ENCODE measurements around the gene PTPRD.

The PTPRD gene

DNA sequence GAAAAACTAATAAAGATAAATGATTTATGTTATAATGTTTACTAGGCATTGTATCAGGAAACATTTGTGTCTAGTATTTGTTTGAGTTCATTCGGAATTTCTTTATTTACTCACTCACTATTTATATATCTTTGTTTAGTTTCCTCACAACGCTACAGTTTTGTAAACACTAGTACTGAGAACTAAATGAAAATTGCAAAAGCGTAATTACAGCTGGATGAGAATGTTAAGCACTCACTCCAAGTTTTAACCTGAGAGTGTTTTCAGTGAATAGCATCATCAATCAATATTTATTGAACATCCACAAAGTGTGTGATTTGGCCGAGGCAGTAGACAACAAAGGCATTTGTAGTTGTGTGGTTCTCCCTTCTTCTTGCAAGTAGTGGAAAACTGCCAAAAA lies 1843.6 kb downstream of the PTPRD start:
- no peak for DNase-seq (ENCODE audit: low read depth)

DNA sequence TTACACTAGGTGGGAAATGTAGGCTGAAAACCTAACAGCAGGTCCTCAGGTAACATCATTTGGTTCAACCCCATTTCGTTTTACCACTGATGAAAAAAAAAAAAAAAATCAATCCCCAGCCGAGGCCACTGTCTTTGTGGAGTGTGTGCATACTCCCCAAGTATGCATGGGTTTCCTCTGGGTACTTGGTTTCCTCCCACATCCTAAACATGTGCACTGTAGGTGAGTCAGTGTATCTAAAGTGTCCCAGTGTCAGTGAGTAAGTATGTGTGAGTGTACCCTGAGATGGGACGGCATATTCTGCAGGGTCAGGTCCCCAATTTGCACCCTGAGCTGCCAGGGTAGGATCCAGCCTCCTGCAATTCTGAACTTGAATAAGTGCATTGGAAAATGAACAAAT lies 1846.7 kb downstream of the PTPRD start:
- DNase-seq (ENCODE audit: low read depth): no peak

DNA sequence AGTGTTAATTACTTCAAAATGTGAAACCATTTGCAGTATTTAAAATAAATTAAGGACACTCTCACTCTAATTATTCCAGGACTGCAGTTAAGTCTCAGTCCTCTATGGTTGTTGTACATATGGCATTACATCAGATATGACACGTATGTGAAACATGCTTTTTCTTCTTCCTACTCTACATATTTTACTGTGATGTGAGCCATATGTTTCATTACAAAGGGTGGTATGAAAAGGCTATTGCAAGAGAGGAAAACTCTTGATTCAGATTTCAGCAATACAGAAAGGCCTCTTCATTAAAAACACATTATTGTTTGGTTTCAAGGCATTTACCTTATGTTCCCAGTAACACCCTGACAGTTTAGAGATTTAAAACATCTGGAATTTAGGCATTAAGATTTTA lies 1848.8 kb downstream of the PTPRD start:
- DNase-seq (ENCODE audit: low read depth): no peak

DNA sequence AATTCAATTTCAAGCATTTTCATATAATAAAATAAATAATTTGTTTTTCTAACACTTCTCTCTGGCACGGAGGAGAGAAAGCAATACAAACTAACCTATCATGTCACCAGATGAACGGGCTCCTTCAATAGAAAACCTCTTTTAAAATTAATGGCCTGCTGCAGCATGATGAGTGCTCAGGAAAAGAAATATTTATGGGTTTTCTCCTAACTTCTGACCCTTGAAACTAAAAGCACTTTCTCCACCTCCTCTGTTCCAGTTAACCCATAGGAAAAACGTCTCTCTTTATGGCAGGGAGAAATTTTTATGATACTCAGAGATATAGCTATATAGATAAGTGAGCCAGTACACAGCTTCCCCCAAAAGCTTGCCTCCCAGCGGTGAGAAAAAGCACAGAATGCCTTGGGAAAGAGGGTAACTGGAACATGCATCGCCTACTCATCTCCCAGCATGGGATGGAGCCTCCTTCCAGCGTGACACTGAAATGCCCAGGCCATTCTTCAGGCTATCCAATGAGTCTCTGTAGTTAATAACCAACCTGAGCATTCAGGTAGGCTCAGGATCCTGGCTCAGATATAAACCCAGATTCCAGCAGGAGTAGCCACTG lies 1850.2 kb downstream of the PTPRD start:
- DNase-seq (ENCODE audit: low read depth): no peak

DNA sequence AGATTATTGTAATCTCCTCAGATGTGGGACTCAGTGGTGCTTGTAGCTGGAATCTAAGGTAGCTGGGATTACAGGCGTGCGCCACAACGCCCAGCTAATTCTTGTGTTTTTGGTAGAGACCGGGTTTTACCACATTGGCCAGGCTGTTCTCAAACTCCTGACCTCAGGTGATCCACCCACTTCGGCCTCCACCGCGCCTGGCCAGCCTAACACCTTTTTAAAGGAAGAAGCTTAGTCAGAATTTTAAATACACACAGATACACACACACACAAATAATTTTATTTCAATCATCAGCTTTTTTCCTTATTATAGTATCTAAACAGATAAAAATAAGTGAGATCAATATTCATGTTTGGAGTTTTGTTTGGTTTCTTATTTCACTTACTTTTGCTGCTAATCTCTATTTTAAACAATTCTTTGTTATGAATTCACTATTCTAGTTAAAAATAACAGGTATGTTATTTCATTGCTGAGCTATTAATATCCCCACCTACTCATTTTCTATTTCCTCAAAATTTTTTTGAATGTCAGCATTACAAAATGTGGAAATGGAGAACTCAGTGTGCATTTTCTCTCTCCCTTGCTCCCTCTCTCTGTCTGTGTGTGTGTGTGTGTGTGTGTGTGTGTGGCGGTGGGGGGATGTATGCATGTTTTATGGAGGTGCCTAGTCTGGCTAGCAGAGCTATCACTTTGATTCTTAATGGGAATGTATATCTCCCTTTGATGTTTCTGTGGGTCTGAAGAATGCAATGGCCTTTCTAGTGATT lies 1852.6 kb downstream of the PTPRD start:
- DNase-seq (ENCODE audit: low read depth): no peak

DNA sequence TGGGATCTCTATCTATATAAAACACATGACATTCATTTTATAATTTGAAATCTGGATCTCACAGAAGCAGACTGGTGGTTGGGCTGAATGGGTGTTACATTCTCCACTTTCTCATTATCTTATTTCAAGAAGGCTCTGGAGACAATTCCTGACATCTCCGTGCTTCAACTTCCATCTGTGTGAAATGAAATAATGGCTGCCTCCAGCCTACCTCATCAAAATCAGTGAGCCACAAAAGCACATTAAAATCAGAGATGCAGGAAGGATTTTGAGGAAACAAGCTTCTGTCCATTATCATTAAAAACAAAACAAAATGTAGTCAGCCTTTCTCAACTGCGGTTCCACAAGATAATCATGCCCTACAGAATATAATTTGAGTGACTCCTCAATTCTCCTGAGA lies 1854.9 kb downstream of the PTPRD start:
- no peak for DNase-seq (ENCODE audit: low read depth)

DNA sequence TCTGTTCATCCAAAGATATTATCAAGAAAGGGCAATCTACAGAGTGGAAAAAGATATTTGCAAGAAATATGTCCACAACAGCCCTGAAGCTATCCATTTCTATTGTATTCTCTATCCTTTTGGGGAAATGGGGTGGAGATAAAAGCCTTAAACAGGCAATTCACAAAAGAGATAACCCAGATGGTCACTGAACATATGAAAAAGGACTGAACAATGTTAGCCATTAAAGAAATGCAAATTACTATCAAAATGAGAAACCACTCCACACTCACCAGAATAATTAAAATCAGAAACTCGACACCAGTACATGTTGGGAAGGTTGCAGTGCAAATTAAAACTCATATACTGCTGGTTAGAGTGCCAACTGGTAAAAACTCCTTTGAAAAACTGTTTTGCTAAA lies 1858.1 kb downstream of the PTPRD start:
- no peak for DNase-seq (ENCODE audit: low read depth)

DNA sequence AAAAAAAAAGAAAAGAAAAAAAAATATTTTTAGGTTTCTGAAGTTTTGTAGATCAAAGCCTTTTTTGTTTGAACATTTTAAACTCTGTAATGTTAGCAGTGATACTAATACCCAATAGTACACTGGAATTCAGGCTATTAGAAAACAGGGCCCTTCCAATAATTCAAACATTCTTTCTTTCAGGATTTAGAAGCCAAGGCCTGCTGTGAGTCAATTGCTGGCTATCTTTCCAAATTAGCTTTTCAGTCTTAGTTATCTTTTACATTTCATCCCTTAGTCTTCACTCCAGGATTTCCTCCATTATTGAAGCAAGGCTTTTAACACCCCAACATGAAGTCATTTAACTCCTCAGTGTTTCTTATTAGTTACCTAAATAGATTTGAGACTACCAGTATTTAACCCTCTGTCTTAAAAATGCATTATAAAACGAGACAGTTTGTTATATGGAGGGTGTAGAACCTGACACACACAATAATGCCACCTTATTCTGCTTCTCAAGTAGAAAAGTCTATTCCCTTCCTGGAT lies 1861.3 kb downstream of the PTPRD start:
- no peak for DNase-seq (ENCODE audit: low read depth)

DNA sequence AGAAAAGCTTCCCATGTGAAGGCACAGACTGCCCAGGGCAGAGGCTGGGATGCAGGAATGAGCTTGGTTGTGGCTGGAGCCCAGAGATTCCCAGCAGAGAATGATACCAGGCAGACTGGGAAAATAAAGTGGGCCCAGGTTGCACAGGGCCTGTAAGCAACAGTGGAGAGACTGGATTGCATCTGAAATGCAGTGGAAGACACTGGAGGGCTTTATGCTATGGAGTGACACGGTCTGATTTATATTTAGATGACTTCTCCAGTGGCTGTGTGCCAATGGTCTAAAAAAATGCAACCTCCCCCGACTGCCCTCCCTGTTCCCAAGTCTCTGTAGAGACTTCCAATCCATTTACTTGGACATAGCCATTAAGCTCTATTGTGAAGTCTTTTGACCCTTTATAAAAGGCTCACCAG lies 1862.2 kb downstream of the PTPRD start:
- DNase-seq (ENCODE audit: low read depth): no peak

DNA sequence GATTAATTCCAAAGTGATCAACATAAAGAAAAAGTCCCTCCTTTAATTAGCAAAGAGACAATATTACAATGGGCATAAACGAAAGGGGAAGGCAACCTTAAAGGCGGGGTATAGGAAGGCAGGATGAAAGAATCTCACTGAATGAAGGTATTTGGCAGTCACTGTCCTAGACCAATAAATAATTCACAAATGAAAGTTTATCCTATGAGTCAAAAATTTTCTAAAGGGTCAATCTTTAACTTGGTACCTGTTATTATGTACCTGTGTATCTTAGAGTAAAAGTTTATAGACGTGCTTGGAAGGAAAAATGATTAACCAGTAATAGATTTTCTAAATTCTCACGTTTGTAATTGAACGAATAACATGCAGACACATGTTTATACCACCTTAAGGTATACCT lies 1867.5 kb downstream of the PTPRD start:
- DNase-seq (ENCODE audit: low read depth): no peak

DNA sequence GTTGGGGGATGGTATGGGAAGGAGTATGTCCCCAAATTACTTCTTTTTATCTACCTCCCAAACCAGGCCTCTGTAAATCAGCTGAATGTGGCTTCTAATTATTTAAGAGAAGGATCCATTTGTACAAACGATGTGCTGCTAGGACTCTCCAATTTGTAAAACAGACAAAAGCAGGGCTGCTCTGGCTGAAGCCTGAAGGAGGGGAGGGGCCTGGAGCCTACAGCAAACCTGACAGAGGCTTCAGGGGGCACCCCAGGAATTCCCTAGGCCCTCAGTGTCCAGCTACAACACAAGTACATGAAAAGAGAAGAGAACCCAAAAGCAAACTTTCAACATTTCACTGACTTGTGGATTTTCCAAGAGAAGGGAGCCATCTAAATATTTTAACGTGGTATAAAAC lies 1873.9 kb downstream of the PTPRD start:
- DNase-seq (ENCODE audit: low read depth): no peak

DNA sequence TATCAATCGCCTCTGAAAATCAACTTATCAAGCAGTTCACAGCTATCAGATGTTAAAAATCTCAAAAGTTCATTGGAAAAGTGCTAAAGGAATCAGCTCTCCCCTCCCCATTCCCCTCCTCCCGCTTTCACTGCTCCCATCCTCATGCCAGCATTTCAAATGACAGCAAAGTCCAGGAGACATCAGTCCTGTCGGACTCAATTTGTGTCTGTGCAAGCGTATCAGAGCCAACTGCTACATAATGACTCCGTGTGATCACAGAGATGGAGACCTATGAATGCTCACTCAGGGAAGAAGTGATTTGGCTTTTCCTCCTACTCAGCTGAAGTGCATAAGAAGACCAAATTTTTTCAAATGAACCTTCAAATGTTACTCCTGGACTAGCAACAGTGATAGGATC lies 1876.0 kb downstream of the PTPRD start:
- DNase-seq (ENCODE audit: low read depth): no peak

DNA sequence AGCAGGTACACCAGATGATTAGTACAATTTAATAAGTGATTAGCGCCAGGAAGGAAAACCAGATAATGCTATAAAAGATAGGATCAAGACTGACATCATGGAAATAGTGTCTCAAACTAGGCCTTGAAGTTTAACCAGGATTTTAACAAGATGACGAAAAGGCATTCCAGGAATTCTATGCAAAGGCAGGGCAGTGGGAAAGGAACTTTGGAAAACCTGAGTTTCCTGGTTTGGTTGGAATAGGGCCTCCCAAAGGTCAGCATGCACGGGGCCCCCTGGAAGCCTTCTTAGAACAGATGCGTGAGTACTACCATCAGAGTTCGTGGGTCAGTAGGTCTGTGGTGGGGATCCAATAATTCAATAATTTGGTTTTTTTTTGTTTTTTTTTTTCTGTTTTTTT lies 1878.0 kb downstream of the PTPRD start:
- DNase-seq (ENCODE audit: low read depth): no peak

DNA sequence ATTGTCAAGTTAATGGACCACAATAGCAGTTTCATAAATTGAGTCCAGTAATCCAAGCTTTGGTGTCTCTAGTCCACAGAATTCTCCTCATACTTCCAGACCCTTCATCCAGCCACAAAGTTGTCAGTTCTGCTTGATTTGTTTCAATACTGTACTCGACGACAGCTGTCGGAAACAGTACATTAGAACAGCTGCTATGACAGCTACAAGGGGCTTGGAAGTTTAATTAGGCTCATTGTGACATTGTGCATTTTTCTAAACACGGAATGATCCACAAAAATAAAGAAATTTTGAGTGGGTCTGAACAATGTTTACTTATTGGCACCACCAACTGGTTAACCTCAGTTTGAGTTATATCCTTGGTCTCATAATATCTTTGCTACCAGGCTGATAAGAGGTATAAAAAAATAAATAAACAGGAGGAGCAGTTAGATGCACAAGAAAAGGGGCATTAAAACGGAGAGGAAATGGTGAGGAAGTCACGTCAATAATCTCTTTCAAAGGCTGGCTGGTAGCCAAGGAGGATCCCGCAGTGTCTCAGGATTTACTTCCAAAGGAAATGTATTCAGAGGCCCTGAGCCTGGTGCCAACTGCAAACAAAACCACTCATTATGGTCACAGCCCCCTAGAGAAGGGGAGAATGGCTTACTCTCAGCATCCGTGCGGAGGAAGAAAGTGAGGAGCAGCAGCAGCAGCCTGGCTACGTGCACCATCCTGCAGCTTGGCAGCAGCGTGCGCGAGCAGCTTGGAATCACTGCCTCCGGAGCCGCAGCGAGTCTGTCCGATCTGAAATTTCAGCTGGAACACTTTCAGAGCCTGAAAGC lies 1879.5 kb downstream of the PTPRD start:
- no peak for DNase-seq (ENCODE audit: low read depth)

DNA sequence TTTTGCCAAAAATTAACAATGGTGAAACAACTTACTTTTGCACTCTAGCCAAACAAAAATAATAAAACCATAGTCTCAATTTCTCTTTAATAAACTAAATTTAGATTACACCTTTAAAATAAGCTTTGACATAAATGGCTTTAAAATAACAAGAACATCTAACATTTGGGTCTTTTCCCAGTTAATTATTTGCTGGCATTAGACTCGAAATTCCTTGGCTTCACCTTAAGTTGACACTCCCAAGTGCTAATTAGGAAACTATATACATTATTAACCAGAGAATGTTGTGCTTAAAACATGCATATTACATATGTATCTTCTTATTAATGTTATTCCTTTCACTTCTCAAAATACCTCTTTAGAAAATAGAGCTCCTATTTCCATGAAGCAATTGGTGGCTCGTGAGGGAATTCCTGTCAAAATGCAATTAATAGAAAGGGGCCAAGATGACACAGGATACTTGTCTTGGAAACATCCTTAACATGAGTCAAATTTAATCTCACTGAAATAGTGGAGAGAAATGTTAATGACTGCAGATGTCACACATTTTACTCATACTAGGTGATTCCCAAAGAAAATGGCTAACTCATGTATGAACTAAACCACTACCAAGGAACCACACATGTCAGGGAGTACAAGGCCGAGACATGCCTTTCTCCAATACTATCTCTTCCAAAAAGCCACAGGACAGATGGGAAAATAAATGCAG lies 1880.3 kb downstream of the PTPRD start:
- DNase-seq (ENCODE audit: low read depth): no peak

DNA sequence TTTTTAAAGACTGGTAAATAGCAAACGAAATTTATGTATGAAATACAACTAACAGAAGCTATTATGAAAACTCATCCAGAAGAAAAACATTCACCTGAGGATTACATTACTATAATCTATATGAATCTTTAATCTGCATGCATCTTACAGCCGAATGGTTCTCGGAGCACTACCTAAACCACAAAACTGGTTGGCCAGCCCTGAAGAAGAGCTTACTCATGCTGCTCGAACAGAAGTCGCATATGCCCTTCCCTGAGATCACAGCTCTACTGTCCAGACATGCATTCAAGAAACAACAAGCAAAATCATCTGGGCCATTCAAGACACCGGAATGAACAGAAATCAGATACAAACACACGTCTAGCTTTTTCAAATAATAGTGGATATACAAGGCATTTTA lies 1882.2 kb downstream of the PTPRD start:
- DNase-seq (ENCODE audit: low read depth): no peak

DNA sequence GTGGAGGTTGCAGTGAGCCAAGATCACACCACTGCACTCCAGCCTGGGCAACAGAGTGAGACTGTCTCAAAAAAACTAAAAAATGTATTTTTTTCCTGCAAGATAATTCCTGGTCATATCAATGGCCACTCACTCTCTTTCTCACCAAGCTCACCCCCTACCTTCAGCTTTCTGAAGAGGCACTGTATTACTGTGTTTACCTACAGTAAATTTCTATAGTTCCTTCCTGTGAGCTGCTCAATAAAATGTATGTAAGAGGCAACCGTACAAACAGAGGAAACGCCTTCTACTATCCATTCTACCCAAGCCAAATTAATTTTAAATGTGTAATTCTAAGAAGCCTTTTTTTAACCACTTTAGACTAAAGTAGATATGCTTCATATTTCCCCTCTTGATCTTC lies 1883.9 kb downstream of the PTPRD start:
- DNase-seq (ENCODE audit: low read depth): no peak

DNA sequence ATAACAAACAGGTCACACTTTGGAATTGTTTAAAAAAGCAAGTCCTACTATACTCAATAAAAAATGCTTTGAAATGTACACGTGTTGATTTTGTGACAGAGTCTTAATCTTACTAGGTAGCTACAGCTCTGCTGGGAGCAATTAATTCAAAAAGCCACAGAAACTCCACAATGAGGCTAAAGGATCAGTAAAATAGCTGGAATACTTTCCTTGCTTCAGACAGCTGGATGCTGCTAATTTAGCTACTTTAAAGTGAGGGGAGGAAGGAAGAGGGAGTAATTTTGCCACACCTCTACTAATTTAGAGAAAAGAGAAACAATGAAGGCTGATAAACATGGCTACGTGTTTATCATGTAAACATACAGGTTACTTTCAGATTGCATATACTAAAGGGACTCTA lies 1885.6 kb downstream of the PTPRD start:
- DNase-seq (ENCODE audit: low read depth): no peak

DNA sequence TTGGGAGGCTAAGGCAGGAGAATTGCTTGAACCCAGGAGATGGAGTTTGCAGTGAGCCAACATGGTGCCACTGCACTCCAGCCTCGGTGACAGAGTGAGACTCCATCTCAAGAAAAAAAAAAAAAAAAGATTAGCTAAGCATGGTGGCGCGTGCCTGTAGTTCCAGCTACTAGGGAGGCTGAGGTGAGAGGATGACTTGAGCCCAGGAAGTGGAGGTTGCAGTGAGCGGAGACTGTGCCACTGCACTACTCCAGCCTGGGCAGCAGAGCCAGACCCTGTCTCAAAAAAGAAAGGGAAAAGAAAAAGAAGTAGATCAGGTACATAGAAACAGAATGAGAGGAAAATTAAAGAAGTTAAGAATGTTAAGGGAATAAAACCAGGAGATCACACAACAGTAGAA lies 1886.1 kb downstream of the PTPRD start:
- DNase-seq (ENCODE audit: low read depth): no peak

DNA sequence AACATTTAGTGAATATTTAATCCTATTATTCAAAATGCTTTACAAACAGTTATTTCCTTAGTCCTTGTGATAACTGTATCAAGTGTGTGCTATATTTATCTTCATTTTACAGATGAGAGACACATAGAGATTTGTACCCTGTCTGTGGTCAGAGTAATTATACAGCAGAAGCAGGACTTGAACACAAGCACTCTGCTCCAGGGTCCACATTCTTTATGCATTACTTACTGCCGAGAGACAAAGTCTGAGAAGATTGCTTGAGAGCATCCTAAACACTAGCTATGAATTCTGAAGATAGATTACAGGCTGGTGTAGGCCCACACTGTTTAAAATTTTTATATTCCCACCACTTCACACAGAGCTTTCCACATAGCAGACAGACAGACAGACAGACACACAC lies 1887.2 kb downstream of the PTPRD start:
- no peak for DNase-seq (ENCODE audit: low read depth)

DNA sequence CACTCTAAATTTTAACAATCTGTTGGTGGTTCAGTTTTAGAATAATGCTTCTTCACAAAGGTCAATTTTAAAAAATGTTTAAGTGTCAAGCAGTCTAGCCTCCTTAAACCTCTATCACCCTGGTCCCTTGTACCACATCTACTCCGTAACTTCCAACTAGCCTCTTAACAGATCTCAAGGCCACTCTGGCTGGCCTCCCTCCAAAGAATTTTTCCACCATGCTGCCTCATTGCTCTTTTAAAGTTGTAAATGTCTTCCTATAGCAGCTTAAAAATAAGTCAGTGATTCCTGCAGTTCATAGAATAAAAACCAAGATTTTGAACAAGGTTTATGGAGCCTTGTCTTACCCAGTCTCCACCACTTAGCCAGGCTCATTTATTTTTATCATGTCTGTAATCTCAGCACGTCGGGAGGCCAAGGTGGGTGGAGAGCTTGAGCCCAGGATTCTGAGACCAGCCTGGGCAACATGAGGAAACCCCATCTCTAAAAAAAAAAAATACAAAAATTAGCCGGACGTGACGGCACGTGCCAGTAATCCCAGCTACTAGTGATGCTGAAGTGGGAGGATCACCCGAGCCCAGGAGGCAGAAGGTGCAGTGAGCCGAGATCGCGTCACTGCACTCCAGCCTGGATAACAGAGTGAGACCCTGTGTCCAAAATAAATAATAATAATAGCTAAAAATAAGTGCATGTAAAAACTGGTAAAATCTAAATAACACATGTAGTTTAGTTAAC lies 1888.4 kb downstream of the PTPRD start:
- DNase-seq (ENCODE audit: low read depth): no peak

DNA sequence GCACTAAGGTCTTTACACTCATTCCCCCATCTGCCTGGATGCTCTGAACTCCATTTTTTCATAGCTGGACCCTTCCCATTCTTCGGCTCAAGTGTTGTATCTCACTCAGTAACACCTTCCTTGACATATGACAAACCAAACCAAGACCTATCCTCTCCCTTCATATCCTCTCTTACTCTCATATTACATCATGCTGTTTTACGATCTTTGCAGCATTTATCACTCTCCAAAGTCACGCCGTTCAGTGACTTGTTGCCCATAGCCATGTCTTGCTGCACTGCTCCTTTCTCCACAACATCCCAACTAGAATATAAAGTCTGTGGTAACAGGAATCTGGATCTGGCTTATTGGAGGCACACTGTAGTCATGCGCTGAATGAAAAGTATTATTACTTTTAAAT lies 1889.6 kb downstream of the PTPRD start:
- DNase-seq (ENCODE audit: low read depth): no peak
